GM21786 (cell line): ENCODE data around the gene RRP15.
A peak's percentile ranks its signal among the peaks of the same experiment; 100 is the strongest.

Source experiments
- ATAC-seq: cut with Tn5 transposase; IDR thresholded peaks from one replicate; pipeline ENCODE4 v1.9.1; 2021; ENCODE audit not compliant: unreplicated experiment

The RRP15 gene

DNA sequence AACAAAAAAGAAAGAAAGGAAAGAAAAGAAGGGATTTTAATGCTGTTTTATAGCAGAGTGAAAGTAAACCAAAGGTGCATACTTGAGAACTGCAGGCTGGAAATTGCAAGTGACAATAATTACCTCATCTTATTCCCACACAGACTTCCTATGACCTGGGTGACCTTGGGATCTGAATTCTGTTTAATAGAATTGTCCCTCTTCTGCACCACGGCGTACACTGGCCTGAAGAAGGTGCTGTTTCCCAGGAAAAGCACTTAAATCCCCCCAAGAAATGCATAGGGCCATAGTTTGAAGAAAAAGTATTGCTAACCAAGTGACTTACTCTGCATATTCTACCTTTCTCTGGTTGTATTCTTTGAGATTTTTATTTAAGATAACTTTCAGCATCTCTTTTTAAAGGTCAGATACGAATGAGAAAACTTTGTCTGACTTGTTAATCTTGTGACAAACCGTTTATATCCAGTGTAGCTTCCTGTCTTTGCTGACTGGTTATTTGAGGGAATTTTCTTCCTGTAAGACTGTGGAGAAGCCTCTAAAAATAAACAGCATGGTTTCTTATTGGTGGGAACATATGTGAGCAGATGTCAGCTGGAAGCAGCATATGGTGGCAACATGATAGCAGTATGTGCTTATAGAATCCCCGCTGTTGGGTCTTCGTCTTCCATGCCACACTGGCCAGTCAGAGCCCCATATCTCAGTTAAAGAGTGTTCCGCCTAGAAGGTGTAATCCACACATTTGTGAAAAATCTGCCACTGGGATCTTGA, 76.4 kb downstream of the RRP15 start:
- ATAC-seq: no peak

DNA sequence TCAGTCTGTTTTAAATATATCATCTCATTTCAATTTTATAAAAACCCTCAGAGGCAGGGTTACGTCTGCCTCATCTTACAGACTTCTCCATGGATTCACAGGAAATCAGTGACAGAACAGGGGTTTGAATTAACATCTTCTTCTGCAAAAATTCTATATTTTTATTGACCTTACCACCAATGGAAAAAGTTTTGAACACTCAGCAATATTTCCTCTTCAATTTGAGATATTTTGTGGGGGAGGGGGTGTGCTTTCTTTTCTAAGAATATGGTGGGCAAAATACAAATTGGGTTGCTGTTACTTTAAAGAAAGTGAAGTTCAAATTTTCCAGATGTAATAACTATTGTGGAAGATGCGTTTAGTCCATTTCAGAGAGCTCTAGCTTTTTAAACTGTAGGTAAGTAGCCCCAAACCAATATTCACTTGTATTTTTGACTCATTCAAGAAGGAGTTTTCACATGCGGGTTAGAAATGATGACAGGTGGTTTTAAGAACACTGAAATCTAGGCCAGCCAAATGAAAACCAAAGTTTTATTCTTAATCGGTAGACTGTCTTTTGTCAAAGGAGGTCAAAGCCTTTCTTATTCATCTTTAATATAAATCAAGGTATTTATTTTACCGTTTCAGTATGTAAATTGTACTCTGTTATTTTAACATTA, 77.5 kb downstream of the RRP15 start:
- no peak for ATAC-seq

DNA sequence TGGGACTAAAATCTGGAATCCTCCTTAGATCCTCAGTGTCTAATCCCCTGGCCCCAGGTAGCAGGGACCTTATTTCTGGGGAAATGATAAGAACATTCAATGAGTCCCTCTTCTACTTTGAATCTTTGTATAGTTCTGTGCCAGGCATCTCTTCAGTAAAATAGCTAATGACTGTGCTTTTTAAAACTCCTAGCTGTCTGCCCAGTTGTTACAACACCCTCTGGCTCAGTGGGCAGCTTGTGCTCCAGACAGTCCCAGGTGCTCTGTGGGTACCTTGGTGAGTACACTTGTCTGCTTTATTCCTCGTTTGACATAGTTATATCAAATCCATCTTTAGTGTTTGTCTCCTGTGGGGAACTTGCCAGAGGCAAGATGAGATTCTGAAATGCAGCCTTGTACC, 78.0 kb downstream of the RRP15 start:
- ATAC-seq: no peak

DNA sequence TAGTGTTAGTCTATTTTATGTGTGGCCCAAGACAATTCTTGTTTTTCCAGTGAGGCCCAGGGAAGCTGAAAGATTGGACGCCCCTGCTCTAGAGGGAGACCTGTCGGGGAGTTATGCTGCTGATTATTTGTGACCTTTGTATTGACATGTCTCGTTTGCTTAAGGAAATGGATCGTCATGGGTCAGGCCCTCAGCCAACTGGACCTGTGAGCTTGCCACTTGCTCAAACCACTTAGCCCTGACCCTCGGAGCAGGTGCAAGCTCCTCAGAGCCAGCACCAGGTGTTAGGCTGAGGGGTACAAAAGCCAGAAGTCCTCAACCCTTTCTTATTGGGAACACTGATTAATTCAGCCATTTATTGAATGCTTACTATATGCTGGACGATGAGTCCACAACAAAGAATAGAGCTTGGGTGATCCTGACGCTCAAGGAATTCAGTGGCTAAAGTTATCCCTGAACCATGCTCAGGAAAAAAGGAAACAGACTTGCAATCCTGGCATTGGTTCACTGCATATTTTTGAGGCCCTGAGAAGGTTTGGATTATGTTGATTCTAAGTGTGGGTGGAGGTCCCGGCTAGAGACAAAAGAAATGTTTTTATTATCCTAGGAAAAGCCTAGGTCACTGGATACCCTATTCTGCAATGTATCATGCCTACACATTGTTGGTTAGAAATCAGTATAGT, 79.1 kb downstream of the RRP15 start:
- ATAC-seq: no peak

DNA sequence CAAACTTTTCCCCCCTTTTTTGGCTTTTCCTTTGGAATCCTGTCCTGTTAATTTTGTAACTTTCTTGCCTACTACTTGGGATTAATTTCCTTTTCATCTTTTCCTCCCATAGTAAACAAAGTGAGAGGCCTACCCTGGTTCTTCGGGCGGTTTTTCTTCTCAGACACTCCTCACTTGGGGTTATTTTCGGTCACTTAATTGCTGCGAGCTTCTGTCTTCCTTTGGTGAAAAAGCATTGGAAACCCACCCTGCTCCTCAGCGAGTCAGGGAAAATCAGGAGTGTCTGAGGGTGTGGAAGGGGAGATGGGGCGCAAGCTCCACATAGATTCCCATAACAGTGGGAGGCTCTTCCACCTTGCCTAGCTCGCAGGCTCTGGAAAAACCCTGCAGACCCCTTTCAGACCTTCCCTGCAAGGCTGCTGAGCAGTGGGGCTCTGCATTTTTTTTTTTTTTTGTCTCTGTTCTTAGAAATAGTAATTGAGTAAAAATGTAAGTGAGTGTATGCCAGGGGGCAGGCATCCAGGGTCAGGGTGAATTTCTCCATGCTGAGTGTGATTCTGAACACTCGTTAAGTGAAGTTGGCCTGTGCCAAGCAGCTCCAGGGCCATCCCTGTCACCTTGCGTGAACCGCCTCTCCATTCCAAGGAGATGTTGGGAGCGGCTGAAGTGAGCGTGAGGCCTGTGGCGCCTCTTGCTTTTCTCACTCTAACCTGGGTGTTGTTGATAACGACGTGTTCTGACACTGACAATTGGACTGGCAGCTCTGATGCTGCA, 80.3 kb downstream of the RRP15 start:
- ATAC-seq: no peak

DNA sequence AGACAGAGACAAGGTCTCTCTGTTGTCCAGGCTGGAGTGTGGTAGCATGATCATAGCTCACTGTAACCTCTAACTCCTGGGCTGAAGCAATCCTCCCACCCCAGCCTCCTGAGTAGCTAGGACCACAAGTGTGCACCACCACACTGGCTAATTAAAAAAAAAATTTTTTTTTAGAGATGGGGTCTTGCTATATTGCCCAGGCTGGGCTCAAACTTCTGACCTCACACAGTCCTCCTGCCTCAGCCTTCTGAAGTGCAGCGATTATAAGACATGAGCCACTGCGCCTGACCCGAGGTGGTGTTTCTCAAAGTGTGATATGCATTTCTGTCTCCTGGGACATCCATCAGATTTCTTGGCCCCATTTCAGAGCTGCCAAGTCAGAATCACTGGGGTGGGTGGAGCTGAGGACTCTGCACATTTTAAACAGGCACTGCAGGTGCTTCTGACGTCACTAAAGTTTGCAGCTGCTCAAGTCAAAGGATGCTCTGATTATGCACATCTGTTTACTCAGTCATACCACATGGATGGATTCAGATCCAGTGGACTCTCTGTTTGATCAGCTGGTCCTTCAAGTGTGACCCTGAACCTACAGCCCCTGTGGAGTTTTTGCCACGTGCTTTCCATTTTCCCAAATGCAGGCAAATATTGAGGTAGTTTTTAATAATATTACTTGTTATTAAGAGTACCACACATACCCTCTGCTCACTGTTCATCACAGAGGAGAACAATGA, 81.4 kb downstream of the RRP15 start:
- ATAC-seq: no peak

DNA sequence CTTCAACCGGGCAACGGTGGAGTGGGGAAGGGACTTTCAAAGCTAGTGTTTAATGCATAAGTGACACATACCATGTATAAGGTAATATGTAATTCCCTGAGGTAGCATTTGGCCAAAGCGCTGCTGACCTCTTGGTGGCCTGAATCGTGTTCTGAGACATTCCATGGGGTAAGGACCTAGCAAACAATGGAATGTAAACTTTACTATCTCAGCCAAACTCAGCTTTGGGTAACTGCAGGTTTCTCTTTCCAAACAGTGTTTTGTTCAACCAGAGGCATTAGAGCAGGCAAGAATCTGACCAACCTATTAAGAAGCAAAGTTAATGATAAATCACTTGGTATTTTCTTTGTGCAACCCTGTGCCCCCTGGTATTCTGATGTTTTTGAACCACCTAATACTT, 82.0 kb downstream of the RRP15 start:
- no peak for ATAC-seq

DNA sequence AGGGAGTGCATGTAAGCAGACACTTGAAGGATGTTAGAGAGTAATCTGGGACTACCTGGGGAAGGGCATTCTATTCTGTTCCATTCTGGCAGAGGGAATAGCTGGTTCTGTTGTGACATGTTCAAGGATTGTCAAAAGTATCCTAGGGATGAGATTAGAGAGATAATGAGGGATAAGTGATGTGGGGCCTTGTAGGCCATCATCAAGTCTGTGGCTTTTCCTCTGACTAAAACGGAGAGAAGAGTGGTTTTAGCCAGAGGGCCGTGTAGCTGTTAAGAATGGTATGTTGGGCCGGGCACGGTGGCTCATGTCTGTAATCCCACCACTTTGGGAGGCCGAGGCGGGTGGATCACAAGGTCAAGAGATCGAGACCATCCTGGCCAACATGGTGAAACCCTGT, 83.6 kb downstream of the RRP15 start:
- no peak for ATAC-seq

DNA sequence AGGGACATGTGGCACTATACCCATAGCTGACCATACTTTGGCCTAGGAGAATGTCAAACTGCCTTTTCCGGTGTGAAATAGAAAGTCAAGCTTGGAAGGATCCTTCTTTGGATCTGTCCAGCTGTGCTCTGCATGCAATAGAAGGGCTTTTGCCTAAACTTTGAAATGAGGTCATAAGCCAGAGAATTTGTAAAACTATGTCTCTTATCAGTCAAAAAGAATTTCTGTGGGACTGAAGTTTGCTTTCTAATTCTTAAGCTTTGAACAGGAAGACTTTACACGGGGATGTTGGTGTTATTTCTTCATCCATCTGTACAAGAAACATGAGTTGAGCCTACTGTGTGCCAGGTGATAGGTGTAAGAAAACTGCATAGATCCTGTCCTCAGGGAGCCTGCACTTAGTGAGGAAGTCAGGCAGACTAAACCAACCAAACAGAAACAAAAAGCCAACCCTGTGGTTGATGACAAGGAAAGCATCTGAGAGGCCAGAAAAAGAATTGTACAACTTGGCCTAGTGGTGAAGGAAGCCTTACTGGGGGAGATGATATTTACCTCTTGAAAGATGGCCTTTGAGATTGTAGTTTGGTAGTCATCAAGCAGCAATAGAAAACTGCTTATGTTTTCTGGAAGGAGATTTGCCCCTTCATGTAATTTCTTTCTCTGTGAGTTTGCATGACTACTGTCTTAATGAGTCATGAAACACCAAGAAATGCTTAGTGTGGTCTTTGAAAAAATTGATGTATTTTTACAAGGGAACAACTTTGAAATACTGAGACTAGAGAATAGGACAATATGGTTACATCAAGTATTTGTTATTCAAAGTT, 84.8 kb downstream of the RRP15 start:
- no peak for ATAC-seq

DNA sequence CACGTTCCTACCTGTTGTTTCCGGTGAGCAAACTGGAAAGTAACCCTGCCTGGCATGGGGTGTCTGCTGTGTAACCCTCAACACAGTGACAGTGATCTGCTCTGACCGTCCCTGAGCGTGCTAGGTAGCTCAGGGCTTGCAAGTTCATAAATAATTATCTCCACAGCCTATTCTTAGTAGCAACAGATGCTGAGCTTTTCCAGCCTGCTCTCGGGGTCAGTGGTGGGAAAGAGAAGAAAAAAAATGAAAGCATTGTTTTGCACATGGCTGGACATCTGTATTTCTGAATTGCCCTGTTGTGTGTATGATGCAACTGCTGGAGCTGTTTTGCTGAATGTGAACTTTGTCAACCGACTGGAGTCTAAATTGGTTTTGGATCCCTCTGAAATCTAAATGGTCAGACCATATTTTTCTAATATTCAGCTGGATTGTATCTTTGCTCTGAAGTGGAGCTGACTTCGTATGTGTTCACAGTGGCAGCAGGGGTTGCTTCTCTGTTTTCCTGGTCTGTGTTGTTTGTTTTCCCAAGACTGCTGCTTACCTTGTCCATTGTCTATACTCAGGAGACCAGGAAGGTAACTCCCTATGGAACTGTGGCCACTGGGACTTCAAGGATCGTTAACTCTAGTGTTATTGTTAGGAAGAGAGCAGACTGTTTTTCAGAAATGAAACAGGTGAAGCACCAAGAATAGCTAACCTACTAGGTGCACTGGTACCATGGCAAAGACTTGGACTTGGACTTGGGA, 87.0 kb downstream of the RRP15 start:
- ATAC-seq: no peak

DNA sequence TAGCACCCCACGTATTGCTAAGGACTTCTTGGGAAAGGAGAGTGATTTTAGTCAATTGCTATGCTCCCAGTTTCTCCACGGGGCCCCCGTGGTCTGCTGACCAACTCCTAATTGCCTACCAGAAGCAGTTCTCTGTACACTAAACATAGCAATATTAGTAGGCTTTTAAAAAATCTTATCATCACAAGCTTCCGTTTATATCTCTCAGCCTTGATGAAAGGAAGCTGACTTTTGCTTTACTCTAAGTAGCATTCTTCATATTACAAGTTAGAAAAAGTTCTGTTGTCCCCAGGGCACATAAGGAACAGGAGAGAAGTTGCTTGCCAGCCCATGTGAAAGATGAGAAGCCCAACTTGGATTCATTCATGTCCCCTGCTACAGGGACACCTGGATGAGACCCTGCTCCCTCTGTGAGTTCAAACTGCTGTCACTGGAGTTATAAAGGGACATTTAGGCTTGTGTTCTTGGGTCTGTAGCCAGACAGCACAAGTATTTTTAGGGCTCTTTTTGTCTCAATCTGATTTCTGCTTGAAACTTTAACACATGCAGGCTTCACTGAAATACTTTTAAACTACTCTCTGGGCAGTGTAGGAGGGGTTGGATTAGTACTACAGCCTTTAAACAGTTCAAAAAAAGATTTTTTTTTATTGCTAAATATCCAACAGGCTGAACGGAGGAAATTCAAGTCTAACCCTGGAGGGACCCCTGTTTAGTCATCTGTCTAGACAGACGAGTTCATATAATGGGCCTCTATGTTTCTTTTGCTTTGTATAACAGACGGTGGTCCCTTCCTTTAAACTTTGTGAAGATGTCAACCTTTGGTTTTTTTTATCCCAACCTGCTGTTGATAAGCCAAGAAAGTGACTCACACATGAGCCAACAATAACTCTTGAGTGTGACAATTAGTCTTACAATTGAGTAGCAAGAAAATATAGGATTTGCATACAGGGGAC, 89.6 kb downstream of the RRP15 start:
- no peak for ATAC-seq

DNA sequence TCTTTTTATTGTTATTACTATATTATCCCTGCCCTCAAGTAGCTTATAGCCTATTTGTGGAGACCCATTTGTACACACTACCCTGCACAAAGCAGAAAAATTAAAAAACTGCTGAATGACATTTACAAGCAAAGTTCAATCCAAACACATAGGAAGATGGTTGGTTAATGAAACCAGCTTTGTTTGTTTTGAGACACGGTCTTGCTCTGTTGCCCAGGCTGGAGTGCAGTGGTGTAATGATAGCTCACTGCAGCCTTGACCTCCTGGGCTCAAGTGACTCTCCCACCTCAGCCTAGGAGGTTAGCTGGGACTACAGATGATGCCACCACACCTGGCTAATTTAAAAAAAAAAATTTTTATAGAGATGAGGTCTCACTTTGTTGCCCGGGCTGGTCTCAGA, 91.6 kb downstream of the RRP15 start:
- peak; percentile 9 for ATAC-seq

DNA sequence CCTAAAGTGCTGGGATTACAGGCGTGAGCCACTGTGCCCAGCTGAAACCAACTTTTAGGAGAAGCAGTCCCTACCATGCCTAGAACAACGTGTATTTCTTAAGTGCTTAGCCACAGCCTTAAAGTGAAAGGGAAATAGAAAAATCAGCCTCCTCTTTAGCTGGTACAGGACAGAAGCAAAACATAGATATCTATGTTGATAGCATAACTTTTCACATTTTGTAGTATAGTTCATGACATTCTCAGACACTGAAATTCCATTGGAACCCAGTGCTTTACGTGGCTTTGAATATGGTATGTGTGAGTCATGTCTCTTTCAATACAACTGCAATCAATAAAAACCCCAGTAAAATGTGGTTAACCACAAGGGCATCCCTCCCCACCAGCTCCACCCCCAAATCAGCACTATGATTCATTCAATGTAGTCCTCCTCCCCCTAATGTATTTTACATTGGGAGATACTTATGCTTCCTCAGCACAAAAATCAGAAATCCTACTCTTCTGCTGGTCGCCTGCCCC, 92.1 kb downstream of the RRP15 start:
- ATAC-seq: peak; percentile 73

DNA sequence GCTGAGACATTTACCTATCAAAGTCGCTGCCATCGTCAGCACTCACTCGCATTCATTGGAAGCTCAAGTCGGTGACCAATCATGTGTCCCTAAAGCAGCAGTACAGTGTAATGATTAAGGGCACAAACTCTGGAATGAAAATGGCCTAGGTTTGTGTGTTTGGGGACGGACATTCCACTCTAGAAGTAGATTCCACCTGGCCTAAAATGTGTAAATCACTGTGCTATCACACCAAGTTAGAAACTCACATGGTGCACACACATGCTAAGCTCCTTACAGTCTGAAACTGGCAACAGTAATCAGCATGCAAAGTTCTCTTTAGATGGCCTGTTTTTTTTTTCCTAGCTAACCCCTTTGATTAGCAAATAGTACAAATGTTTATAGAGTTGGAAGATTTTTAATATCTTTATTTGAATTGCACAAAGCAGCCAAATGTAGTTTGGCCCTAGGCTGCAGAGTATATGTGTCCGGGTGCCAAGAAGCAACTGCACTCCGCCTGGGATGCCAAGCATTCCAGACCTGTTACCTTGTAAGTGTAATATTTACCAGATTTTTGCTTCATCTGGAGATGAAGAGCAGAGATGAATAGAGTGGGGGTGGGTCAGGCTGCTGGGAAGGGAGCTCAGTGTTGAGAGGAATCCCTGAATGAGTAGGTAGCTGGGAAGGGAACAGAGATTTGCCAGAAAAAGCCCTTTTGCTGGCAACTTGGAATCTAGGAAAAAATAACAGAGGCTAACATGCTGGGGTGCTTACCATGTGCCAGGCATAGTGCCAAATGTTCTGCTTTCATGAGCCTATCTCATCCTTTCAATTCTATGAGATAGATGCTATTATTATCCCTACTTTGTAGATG, 95.3 kb downstream of the RRP15 start:
- no peak for ATAC-seq

DNA sequence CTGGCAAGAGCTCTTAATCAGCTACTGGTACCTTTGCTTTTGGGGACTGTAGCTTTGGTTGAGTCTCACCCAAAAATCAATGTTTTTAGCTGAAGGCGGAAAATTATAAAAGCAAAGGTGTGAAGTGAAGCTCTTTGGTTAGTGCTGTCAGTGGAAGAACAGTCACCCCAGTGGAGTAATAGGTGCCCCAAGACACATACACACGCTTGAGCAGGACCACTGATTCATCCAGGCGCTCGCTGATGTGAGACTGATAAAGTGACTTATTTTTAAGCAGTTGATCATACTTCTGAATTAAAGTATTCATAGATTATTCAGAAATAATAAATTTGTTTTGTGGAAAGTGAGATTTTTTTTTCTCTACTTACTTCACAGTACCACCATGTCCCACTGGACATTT, 97.2 kb downstream of the RRP15 start:
- no peak for ATAC-seq

DNA sequence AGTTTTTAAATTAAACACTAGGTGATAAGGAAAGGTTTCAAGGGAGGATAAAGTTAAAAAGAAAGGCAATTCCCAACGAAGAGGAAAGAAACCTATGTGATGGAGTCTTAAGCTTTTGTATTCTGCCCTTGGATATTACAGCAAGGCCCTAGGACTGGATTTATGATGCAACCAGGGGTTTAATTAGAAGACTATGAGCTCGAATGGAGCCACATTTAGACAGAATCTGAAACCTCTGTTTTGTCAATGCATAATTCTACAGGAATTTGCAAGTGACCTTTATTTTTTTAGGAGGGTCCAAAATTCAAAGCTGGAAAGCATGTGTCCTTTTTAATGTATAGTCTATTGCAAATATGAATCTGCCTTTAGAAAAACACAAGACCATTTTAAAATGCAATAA, 98.0 kb downstream of the RRP15 start:
- ATAC-seq: no peak

DNA sequence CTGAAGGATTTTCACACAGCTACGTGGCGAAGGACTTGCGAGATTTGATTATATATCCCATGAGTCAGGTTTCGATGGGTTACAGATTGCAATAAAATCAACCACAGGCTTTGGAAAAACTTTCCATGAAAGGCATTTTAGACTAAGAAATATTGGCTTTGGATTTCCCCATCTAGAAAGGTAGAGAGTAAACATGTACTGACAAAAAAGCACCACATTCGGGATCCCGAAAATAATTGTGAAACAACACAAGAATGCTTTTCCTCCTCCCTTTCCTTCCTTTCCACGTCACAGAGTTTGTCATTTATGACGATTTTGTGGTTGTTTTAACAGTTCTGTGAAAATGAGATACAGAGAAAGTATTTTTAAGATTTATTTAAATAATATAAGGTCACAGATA, 98.6 kb downstream of the RRP15 start:
- ATAC-seq: no peak
